GM12874 (cell line): Measurements from ENCODE around the gene CLDN7.

ENCODE experiments used
- TF ChIP-seq, protein P1 (sequence below): IDR thresholded peaks from 2 replicates; pipeline ENCODE4 v1.5.1; 2011; ENCODE audit warnings: low read depth, mild to moderate bottlenecking, control low read depth, low read length, moderate library complexity; ENCODE audit not compliant: insufficient read depth

CLDN7 gene

DNA sequence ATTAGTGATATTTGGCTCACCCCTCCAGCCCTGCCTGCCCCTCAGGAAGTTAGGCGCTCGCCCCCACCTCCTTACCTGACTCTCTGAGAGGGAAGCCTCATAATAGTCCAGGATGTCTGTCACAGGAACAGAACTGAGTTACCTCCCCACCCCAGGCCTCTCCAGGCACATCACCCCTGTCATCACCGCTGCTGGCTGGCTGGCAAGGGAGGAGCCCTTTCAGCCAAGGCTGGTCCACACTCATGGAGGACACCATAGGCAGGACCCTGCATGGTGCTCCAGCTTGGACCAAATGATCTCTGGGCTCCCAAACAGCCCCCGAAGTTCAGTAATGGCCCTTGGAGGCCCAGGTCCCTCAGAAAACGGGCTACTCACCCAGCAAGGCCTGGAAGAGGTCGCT lies 44.1 kb downstream of the CLDN7 start:
- TF ChIP-seq, protein P1, sequence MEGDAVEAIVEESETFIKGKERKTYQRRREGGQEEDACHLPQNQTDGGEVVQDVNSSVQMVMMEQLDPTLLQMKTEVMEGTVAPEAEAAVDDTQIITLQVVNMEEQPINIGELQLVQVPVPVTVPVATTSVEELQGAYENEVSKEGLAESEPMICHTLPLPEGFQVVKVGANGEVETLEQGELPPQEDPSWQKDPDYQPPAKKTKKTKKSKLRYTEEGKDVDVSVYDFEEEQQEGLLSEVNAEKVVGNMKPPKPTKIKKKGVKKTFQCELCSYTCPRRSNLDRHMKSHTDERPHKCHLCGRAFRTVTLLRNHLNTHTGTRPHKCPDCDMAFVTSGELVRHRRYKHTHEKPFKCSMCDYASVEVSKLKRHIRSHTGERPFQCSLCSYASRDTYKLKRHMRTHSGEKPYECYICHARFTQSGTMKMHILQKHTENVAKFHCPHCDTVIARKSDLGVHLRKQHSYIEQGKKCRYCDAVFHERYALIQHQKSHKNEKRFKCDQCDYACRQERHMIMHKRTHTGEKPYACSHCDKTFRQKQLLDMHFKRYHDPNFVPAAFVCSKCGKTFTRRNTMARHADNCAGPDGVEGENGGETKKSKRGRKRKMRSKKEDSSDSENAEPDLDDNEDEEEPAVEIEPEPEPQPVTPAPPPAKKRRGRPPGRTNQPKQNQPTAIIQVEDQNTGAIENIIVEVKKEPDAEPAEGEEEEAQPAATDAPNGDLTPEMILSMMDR = no peak

DNA sequence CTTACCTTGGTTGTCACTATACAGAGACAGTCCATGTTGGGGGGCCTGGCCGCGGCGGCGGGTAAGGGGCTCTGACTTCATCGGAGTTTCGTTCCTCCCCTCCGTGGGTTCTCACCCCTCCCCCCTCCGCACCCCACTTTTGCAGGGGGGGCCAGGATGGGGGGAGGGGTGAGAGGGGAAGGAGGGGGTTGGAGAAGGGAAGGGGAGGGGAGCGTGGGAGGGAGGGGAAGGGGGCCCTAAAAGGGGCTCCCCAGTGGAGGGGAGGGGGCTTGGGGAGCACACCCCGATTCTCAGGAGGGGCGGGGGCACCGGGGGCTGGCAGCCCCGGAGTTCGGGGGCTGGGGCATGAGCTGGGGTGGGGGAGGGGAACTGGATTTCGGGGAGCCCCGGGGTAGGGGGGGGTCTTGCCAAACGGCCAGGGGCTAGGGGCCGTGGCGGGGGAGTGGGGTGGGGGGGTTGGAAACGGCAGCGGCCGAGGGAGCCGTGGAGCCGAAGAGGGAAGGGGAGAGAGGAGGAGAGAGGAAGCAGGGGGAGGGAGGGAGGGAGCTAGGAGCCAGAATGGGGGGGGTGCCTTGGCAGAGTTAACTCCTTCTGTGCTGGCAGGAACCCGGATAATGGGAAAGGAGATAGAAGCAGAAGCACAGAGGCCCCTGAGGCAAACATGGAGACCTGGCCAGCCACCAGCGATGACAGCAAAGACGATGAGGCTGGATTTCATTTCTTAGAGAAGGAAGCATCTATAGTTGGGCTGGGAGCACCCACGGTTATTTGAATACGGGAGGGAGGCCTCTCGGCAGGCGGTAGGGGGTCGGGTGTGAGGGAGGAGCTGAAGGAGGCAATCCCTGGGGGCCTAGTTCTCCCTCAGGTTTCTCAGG lies 44.9 kb downstream of the CLDN7 start:
- TF ChIP-seq, protein P1 = no peak

DNA sequence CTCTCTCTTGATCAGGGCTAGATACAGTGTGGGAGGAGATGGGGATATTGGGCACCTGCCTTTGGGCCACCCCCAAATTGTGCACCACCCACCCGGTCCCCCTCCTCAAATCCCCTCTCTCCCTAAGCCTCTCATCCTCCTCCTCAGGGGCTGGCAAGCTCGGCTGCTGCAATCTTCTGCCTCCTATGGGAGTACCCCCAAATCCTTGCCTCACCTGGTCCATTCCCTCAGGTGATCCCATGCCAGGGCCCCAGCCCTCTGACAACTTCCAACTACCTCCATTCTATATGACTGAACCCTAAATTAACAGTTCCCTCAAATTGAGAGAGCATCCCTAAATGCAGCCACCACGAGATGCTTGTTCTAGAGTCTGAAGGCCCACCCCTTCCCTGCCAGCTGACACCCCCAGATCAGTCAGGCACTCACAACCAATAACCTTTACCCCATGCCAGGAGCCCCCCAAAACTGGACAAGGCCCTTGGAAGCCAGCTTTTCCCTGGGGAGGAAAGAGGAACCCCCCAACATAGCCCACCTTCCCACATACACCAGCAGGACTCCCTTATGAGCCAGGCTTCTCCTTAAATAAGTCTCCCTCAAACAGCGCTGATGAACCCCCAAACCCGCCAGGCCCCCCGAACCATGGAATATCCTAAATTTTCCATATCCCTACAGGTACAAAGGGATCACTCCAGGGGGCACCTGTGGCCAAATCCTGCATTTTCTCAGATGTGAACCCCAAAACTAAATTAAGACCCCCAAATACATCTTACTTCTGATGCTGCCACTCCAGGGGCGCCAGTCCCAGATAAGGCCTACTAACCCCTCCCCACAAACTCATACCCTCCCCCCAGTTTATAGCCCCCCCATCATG lies 45.8 kb downstream of the CLDN7 start:
- TF ChIP-seq, protein P1 = no peak

DNA sequence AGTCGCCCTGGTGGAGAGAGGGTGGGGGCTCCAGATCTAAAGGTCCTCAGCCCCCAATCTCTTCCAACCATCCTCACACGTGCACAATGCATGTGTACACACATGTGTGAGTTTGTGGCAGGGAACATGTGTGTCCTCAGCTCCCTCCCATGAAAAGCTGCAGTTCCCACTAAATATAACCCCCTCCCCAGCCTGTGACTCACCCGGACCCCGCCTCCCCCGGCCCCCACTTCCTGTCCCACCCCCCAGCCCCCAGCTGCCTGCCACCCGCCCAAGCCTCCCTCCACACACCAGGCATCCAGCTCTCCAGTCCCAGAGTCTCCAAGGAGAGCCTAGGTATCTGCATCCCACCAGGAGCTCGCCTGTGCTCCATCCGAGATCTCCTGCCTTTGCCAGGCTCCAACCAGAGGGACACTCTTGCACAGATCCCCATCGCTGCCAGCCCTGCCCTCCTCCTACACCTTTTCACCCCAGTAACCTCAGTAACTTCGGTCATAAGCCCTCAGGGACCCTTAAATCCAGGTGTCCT lies 46.6 kb downstream of the CLDN7 start:
- TF ChIP-seq, protein P1 = no peak

DNA sequence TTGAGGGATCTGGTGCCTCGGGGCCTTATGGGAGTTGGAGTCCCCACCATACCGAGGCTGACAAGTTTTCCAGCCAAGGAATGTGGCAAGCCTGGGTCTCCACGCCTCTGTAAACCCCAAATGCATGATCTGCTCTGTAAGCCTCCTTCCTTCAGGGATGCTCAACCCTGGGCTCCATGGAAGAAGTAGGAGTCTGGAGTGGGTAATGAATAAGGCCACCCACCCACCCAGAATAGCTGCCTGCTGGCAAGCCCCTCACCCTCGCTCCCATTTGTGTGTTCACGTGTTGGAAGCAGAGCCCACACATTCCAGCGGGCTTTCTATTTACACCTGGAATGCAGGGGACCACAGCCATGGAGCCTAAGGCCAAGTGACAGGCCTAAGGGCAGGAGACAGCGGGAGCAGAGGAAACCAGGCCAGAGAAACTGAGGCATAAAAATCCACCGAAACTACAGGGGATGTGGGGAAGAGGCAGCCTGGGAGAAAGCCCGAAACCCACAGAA lies 47.1 kb downstream of the CLDN7 start:
- TF ChIP-seq, protein P1 = no peak

DNA sequence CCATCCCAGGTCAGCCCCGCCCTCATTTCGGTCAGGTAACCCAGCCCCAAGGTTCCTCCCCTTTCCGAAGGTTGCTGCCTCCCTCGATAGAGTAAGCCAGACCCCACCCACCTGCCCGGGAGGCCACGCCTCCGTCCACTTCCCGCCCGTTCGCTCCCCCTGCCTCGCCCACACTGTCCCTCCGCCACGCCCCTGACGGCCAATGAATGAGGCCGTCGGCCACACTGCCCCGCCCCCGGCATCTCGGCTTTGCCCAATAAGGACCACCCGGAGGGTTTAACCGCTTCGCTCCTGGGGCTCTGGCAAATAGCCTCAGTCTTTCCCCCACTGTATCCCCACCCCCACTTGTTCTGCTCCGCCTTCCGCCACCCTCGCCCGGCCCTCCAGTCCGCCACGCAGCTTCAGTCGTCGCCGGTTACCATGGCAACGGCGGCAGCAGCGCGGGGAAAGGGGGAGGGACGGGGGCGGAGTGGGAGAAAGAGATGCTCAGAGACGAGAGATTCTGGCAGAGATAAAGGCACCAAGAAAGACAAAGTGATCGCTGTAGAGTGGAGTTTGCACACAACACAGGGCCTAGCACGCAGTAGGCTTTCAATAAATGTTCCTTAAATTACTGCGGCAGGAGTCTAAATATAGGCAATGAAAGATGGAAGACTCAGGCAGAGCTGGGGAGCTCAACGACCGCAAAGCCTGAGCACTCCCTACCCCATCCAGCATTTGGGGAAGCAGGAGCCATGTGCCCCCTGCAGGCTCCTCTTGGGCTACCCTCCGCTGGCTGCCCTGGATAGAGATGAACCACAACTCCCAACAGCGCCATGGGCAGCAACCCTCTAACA lies 47.8 kb downstream of the CLDN7 start:
- TF ChIP-seq, protein P1 = peak; percentile 56
